Measurements from ENCODE around the gene COPZ1. TPM values are rescaled to one million over a fixed set of nuclear protein-coding genes. Genes with fewer than 3 reads are reported as not detected.
A peak's percentile ranks its signal among the peaks of the same experiment; 100 is the strongest.

The COPZ1 gene
- total and polyA plus RNA-seq, 9 of the 15 experiments (the other 6 are each of a cell fraction or from before 2014, with no cell fraction given) = 137 to 487 (median 233) TPM

DNA sequence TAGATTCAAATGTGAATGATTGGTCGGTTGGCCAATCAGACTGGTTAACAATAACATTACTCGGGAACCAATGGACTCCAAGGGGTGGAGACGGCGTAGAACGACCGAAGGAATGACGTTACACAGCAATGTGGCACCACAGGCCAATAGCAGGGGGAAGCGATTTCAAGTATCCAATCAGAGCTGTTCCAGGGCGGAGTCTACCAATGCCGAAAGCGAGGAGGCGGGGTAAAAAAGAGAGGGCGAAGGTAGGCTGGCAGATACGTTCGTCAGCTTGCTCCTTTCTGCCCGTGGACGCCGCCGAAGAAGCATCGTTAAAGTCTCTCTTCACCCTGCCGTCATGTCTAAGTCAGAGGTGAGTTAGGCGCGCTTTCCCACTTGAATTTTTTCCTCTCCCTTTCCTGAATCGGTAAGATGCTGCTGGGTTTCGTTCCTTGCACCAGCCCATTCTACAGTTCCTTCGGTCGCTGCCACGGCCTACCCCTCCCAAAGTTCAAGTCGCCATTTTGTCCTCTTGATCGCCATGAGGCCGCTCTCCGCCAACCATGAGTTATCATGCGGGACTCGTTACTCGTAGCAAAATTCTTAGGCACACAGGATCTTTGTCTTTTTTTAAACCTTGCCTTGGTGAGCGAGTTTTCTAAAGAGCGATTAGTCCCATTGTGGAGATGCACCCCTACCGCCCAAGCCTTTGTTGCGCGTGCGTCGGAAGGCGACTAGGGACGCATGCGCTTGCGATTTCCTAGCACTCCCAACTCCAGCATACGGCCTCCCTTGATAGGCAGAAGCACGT, 44.3 kb upstream of the COPZ1 start, which contains the start of gene HNRNPA1 (continued):
- TF ChIP-seq, protein P1, sequence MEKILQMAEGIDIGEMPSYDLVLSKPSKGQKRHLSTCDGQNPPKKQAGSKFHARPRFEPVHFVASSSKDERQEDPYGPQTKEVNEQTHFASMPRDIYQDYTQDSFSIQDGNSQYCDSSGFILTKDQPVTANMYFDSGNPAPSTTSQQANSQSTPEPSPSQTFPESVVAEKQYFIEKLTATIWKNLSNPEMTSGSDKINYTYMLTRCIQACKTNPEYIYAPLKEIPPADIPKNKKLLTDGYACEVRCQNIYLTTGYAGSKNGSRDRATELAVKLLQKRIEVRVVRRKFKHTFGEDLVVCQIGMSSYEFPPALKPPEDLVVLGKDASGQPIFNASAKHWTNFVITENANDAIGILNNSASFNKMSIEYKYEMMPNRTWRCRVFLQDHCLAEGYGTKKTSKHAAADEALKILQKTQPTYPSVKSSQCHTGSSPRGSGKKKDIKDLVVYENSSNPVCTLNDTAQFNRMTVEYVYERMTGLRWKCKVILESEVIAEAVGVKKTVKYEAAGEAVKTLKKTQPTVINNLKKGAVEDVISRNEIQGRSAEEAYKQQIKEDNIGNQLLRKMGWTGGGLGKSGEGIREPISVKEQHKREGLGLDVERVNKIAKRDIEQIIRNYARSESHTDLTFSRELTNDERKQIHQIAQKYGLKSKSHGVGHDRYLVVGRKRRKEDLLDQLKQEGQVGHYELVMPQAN (IDR thresholded peaks at IDR 0.05; ENCODE audit: borderline replicate concordance) = no peak; the same call in 1 of the 2 replicates
- TF ChIP-seq ZNF583 (CRISPR knock-in tag; IDR thresholded peaks at IDR 0.05) (peak; percentile 2; the same call in 1 of the 2 replicates), SRSF1 (IDR thresholded peaks at IDR 0.05; ENCODE audit: low read depth, low read length) (no peak), HSF4 (CRISPR knock-in tag; IDR thresholded peaks at IDR 0.05; ENCODE audit: borderline replicate concordance) (peak; percentile 29; the same call in 1 of the 2 replicates), TAF9B (IDR thresholded peaks at IDR 0.05; ENCODE audit: partially characterized antibody) (peak; percentile 97), COPS2 (conservative IDR thresholded peaks at IDR 0.05) (no peak), TAF15 (IDR thresholded peaks at IDR 0.05; ENCODE audit: low read depth, low read length) (no peak), KDM5B (IDR thresholded peaks at IDR 0.05; ENCODE audit: insufficient replicate concordance, low read depth, low read length) (peak; percentile 89), ZNF75A (CRISPR knock-in tag; IDR thresholded peaks at IDR 0.05) (no peak; the same call in 1 of the 2 replicates), POLR2AphosphoS5 (IDR thresholded peaks at IDR 0.05; ENCODE audit: control insufficient read depth, insufficient read depth, low read depth, low read length) (peak; percentile 95), KAT8 (IDR thresholded peaks at IDR 0.05; ENCODE audit: low read depth) (peak; percentile 70; the same call in 1 of the 2 replicates), ZNF717 (CRISPR knock-in tag; IDR thresholded peaks at IDR 0.05) (0 out of 2 replicates have a peak, but pooled peaks have one; percentile 46), ZNF707 (CRISPR knock-in tag; conservative IDR thresholded peaks at IDR 0.05) (no peak), POLR2B (IDR thresholded peaks at IDR 0.05; ENCODE audit: low read depth, partially characterized antibody) (peak; percentile 99), NR2C2 (CRISPR knock-in tag; IDR thresholded peaks at IDR 0.05) (peak; percentile 86), NR2C2 (tag; IDR thresholded peaks at IDR 0.05) (peak; percentile 87), NR2C1 (IDR thresholded peaks at IDR 0.05) (peak; percentile 45), NR2C1 (tag; IDR thresholded peaks at IDR 0.05) (peak; percentile 48), MTA3 (IDR thresholded peaks at IDR 0.05; ENCODE audit: borderline replicate concordance) (peak; percentile 98), SUPT5H (IDR thresholded peaks at IDR 0.05) (peak; percentile 100), PPARD (CRISPR knock-in tag; IDR thresholded peaks at IDR 0.05) (no peak), TEAD1 (CRISPR knock-in tag; IDR thresholded peaks at IDR 0.05) (peak in 1 of 2 experiments; percentile 34; a peak in 3 of 4 replicates), KLF6 (CRISPR knock-in tag; IDR thresholded peaks at IDR 0.05; ENCODE audit: borderline replicate concordance) (0 out of 2 replicates have a peak, but pooled peaks have one; percentile 80)
- TF ChIP-seq, protein P2, sequence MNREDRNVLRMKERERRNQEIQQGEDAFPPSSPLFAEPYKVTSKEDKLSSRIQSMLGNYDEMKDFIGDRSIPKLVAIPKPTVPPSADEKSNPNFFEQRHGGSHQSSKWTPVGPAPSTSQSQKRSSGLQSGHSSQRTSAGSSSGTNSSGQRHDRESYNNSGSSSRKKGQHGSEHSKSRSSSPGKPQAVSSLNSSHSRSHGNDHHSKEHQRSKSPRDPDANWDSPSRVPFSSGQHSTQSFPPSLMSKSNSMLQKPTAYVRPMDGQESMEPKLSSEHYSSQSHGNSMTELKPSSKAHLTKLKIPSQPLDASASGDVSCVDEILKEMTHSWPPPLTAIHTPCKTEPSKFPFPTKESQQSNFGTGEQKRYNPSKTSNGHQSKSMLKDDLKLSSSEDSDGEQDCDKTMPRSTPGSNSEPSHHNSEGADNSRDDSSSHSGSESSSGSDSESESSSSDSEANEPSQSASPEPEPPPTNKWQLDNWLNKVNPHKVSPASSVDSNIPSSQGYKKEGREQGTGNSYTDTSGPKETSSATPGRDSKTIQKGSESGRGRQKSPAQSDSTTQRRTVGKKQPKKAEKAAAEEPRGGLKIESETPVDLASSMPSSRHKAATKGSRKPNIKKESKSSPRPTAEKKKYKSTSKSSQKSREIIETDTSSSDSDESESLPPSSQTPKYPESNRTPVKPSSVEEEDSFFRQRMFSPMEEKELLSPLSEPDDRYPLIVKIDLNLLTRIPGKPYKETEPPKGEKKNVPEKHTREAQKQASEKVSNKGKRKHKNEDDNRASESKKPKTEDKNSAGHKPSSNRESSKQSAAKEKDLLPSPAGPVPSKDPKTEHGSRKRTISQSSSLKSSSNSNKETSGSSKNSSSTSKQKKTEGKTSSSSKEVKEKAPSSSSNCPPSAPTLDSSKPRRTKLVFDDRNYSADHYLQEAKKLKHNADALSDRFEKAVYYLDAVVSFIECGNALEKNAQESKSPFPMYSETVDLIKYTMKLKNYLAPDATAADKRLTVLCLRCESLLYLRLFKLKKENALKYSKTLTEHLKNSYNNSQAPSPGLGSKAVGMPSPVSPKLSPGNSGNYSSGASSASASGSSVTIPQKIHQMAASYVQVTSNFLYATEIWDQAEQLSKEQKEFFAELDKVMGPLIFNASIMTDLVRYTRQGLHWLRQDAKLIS (CRISPR knock-in tag; IDR thresholded peaks at IDR 0.05) = peak; percentile 98
